Prostate gland (tissue), 2 donors: ENCODE results near the gene N4BP2L2. TPM values are rescaled to one million over a fixed set of nuclear protein-coding genes. Genes with fewer than 3 reads are reported as not detected.

Source experiments
- DNase-seq: peaks from one replicate; pipeline ENCODE4 v3.0.0-alpha.2; 2019; ENCODE audit warnings: low spot score
- H3K27ac ChIP-seq, 2 donors: fragments of 200-600 bp; sonication (generic); 2 replicates each; pipeline ENCODE4 v1.5.1; 2017 to 2019
- H3K27me3 ChIP-seq: fragments of 200-600 bp; sonication (generic); replicated peaks from 2 replicates; pipeline ENCODE4 v1.5.1; 2019; ENCODE audit not compliant: insufficient read depth
- H3K36me3 ChIP-seq, 2 donors: fragments of 200-600 bp; sonication (generic); 1 replicate in 1 of 2; 2 replicates in 1 of 2; pipeline versions ENCODE4 v1.5.1 to v1.8.1; 2017 to 2019
- H3K4me1 ChIP-seq: fragments of 200-600 bp; sonication (generic); replicated peaks from 2 replicates; pipeline ENCODE4 v1.5.1; 2019
- H3K4me3 ChIP-seq, 2 donors: fragments of 200-600 bp; sonication (generic); 2 replicates each; pipeline ENCODE4 v1.5.1; 2017 to 2019
- H3K9me3 ChIP-seq: fragments of 200-600 bp; sonication (generic); 2 replicates; pipeline ENCODE4 v1.5.1; 2017
- POLR2A ChIP-seq: fragments of 450-650 bp; IDR thresholded peaks from one replicate; pipeline ENCODE4 v1.6.1; 2016; ENCODE audit warnings: antibody characterized with exemption, mild to moderate bottlenecking
- POLR2AphosphoS5 ChIP-seq: sonication (generic); formaldehyde crosslinking; IDR thresholded peaks from one replicate; pipeline ENCODE4 v1.6.1; 2017; ENCODE audit warnings: antibody characterized with exemption
- WGBS: methylation state at CpG from one replicate; pipeline ENCODE4 v1.1.5; 2018; 5-methylcytosine and 5-hydroxymethylcytosine counted together
- intact Hi-C: fragments of 100-400 bp; cut with DNase I; formaldehyde crosslinking; loops from one replicate; pipeline ENCODE4 v1.14.2; 2022
- total RNA-seq, 2 donors: library from RNA; depleted of rRNA; stranded (reverse); fragments of >200 nt; gene quantifications; one replicate each; pipeline ENCODE4 v1.1.0, GENCODE V29; 2016
- TF ChIP-seq, protein P1 (sequence below), 4 experiments: fragments of 200-600 bp in 2 of 4; fragments of 450-650 bp in 2 of 4; sonication (generic) in 2 of 4; IDR thresholded peaks; 1 replicate in 3 of 4; 2 replicates in 1 of 4; pipeline ENCODE4 v1.5.1; 2016 to 2019; ENCODE audit warnings: antibody characterized with exemption in 4 of 4, mild to moderate bottlenecking in 2 of 4, moderate library complexity in 2 of 4

The N4BP2L2 gene
- total RNA-seq, 2 donors from 2014 or later: 80.9 to 475 TPM

DNA sequence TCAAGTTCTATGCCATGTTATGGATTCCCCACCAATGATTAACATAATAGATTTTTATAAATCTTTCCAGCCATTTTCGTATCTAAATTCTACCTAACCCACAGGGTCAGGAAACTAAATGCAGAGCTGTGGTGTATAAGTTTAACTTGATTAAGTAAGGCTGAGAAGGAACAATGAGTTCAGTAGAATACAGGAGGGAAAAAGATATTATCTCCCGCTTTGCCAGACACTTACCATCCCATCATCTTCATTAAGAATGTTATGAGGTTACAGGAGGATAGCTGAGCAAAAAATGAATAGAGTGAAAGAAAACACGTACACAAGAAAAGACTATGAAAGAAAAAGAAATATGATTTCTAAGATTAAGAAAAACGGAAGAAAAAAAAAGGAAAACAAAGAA lies 27.1 kb downstream of the N4BP2L2 start:
- Histone ChIP-seq H3K27ac (no peak overlapping the region), H3K9me3 (no peaks in the 10 kb centered on the region), H3K27me3 (no peaks in the 10 kb centered on the region), H3K4me1 (no peaks in the 10 kb centered on the region), H3K4me3 (no peak overlapping the region), H3K36me3 (no peaks in the 10 kb centered on the region)
- intact Hi-C loops: no loop called here
- DNase-seq: no peak
- 93% methylated on average over 4 of the region's 4 CpGs for WGBS
- TF ChIP-seq POLR2A (no peak), POLR2AphosphoS5 (no peak)
- TF ChIP-seq, protein P1, sequence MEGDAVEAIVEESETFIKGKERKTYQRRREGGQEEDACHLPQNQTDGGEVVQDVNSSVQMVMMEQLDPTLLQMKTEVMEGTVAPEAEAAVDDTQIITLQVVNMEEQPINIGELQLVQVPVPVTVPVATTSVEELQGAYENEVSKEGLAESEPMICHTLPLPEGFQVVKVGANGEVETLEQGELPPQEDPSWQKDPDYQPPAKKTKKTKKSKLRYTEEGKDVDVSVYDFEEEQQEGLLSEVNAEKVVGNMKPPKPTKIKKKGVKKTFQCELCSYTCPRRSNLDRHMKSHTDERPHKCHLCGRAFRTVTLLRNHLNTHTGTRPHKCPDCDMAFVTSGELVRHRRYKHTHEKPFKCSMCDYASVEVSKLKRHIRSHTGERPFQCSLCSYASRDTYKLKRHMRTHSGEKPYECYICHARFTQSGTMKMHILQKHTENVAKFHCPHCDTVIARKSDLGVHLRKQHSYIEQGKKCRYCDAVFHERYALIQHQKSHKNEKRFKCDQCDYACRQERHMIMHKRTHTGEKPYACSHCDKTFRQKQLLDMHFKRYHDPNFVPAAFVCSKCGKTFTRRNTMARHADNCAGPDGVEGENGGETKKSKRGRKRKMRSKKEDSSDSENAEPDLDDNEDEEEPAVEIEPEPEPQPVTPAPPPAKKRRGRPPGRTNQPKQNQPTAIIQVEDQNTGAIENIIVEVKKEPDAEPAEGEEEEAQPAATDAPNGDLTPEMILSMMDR (IDR thresholded peaks at IDR 0.05): no peak

DNA sequence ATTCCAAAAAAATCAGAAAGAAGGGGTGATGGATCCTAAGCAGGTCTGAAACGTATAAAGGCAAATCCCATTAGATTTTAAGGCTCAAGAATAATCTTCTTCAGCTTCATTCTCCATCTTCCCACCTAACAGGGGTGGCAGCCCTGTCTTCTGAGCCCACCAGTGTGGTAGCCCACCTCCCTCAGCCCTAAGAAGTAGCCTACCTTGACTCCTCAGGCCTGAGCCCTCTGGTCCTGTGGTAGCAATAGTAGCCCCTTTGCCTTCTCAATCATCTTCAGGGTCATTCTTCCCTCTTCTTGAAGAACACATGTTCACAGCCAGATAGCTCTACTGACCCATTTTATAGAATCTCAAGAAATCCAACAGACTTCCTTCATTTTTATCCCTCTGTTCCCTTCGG lies 33.7 kb downstream of the N4BP2L2 start:
- no peak for TF ChIP-seq POLR2A
- TF ChIP-seq, protein P1 (IDR thresholded peaks at IDR 0.05): no peak
- no peak for TF ChIP-seq POLR2AphosphoS5
- H3K9me3 ChIP-seq: no peaks in the 10 kb centered on the region
- no peak overlapping the region for H3K27ac ChIP-seq
- no peaks in the 10 kb centered on the region for H3K36me3 ChIP-seq
- no peaks in the 10 kb centered on the region for H3K4me1 ChIP-seq
- H3K4me3 ChIP-seq: no peak overlapping the region
- 86% methylated on average over 2 of the region's 2 CpGs for WGBS
- H3K27me3 ChIP-seq: no peaks in the 10 kb centered on the region
- intact Hi-C loops: no loop called here
- no peak for DNase-seq

DNA sequence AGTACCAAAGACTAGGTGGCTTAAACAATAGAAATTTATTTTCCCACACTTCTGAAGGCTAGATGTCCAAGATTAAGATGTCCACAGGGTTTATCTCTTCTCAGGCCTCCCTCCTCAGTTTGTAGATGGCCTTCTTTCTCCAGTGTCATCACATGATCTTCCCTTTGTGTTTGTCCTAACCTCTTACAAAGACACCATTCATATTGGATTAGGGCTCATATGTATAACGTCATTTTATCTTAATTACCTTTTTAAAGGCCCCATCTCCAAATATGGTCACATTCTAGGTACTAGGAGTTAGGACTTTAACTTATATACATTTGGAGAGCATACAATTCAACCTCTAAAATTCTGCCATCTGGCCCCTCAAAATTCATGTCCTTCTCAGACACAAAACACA lies 34.3 kb downstream of the N4BP2L2 start:
- Histone ChIP-seq H3K4me3 (no peak overlapping the region), H3K4me1 (no peaks in the 10 kb centered on the region), H3K9me3 (no peaks in the 10 kb centered on the region), H3K27ac (no peak overlapping the region), H3K36me3 (no peaks in the 10 kb centered on the region), H3K27me3 (no peaks in the 10 kb centered on the region)
- DNase-seq: no peak
- TF ChIP-seq POLR2AphosphoS5 (no peak), POLR2A (no peak)
- TF ChIP-seq, protein P1 (IDR thresholded peaks at IDR 0.05): no peak
- intact Hi-C loops: no loop called here
- 24% methylated on average over 1 of the region's 1 CpG for WGBS

DNA sequence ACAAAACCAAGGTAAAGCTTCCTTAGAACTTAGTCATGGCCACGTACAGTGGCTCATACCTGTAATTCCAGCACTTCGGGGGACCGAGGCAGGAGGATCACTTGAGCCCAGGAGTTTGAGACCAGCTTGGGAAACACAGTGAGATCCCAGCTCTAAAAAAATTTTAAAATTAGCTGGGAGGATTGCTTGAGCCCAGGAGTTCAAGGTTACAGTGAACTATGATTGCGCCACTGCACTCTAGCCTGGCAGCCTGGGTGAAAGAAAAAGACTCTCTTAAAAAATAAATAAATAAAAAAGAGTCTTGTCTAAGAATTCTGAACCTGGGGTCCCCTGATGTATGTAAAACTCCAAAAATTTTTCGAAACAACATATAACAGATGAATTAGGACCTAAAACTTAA lies 34.9 kb downstream of the N4BP2L2 start:
- Histone ChIP-seq H3K4me1 (no peaks in the 10 kb centered on the region), H3K4me3 (no peak overlapping the region), H3K27me3 (no peaks in the 10 kb centered on the region), H3K27ac (no peak overlapping the region), H3K36me3 (no peaks in the 10 kb centered on the region), H3K9me3 (no peaks in the 10 kb centered on the region)
- no peak for TF ChIP-seq POLR2A
- TF ChIP-seq, protein P1 (IDR thresholded peaks at IDR 0.05): no peak
- TF ChIP-seq POLR2AphosphoS5: no peak
- intact Hi-C loops: no loop called here
- no peak for DNase-seq
- 93% methylated on average over 5 of the region's 5 CpGs for WGBS

DNA sequence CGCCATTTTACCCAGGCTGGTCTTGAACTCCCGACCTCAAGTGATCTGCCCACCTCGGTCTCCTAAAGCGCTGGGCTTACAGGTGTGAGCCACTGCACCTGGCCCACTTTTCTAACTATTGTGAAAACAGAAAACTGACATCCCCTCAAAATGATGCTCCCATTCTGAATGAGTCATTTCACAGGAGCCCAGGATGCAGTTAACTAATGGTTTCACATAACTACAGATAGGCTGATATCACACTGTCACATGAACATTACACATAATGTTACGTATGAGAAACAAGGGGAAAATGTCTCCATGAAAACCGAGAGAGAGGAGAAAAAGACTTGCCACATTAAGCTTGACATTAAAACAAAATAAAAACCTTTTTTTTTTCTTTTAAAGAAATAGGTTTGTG lies 37.5 kb downstream of the N4BP2L2 start:
- no peak for TF ChIP-seq POLR2A
- no peaks in the 10 kb centered on the region for H3K9me3 ChIP-seq
- H3K4me3 ChIP-seq: no peak overlapping the region
- H3K27ac ChIP-seq: no peak overlapping the region
- WGBS: 92% methylated on average over 6 of the region's 6 CpGs
- H3K4me1 ChIP-seq: no peaks in the 10 kb centered on the region
- intact Hi-C loops: no loop called here
- no peaks in the 10 kb centered on the region for H3K27me3 ChIP-seq
- DNase-seq: no peak
- H3K36me3 ChIP-seq: no peaks in the 10 kb centered on the region
